Posterior vena cava (tissue), 2 donors: ENCODE measurements around the gene PARD3. TPM values are rescaled to one million over a fixed set of nuclear protein-coding genes. Genes with fewer than 3 reads are reported as not detected.

Source experiments
- DNase-seq: peaks from one replicate; pipeline ENCODE4 v3.0.0-alpha.2; 2020; ENCODE audit warnings: low spot score
- intact Hi-C, 2 donors: fragments of 100-400 bp; cut with DNase I; formaldehyde crosslinking; loops; one replicate each; pipeline versions ENCODE4 v1.14.1 to v1.14.2; 2022 to 2023
- total RNA-seq, 2 donors: library from RNA; stranded (reverse); fragmentation: NEBNext Ultra II Directional; extraction: Animal tissue kit (Norgen Biotek cat#: 25700); gene quantifications; one replicate each; pipeline ENCODE4 v1.2.1, GENCODE V29; 2021
- donor health status: DM: yes; HTN: yes; CAD: no.
- donor health status: DM: yes; HTN: yes; CAD: no.

Gene PARD3
- total RNA-seq, 2 donors from 2014 or later, result 28.8 to 30.6 TPM

DNA sequence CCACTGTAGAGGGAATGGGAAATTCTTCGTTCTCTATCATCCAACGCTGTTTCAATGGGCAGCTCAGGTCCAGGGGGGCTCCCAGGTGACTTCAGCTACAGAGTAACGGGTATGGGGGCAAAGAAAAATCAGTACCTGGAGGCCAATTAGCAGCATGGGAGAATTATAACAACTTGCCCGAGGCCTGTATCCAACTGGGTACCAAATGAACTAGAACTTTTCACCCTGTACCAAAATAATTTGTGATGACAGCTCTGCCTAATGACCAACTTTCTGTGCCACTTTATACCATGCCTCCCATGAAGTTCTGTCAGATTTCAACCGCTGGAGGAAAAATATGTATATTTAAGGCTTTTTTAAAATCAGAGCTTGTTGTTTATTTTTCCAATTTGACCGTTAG lies 467.1 kb downstream of the PARD3 start:
- intact Hi-C loops, result loop anchor here in 1 of 2 donors (1.0 kb wide), 1 partner anchor 23 kb away; no protein-coding TSS in a partner anchor
- no peak for DNase-seq

DNA sequence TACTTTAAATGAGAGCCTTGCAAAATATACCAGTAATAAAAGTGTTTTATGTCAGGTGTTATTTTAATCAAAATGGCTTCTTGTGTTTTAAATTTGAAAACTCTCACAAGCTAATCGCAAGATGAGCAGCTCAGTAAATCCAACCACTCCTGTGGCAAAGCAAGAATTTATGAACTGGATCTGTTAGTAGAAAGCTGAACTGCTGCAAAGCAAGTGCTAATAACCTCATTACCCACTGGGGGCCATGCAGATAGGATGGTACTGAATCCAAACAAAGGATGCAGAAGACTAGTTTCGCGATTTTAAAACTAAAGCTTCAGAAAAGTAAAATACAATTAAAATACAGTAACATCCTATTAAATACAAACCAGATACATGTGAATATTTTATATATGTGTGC lies 468.0 kb downstream of the PARD3 start:
- no peak for DNase-seq
- intact Hi-C loops, result no loop called here

DNA sequence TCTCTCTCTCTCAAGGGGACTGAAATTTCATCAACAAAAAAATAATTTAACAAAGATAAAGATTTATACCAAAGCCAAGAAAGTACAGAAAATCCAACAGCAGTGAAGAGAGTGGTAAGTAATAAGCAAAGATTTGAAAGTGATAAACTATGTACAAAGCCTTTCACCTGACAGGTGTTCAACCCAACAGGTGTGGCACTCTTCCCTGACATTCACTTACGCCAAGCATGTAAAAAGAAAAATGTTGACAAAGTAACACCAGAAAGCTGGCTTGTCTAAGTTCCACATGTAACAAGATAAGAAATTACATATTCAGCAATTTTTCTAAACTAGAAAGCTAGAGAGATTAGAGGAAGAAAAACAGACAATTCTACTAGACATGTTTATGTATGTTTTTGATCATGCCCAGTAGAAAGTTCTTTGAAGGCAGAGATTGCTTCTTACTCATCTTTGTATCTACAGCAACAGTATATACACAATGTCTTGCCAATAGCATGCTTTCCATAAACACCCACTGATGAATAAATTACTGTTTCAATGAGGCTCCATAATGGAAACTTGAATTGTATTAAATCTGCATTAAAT lies 468.5 kb downstream of the PARD3 start:
- intact Hi-C loops, result no loop called here
- no peak for DNase-seq

DNA sequence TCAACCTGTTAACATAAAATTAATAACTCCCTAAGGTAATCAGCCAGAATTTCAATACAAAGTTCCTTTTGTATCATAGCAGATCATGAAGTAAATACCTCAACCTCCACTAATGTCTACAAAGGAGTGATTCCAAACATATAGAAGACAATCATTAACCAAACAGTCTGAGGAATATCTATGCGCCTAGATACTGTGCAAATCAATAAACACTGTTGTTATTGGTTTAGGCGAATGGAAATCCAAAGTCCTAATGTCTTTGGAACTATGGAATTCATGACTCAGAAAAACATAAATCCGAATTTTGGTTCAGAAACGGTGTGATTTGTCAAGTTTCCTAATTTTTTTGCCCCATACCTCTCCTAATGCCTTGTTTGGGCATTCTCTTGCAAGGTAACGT lies 469.7 kb downstream of the PARD3 start:
- no peak for DNase-seq
- intact Hi-C loops, result no loop called here

DNA sequence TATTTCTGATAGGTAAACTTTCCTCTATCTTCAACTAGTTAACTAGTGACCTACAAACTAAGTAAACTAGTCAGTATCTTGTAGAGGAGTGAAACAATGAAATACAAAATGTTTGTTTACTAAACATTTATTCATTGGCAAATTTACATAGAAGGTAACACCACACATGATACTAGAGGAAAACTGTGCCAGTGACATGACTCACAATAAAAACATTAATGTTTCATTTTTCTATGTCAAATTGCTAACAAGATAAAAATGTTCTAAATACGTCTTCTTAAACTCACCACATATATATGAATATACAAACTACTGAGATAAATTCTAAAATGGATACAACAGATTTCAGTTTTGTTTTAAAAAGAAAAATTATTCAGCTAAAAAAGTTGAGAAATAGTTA lies 471.3 kb downstream of the PARD3 start:
- intact Hi-C loops, result no loop called here
- DNase-seq, result no peak

DNA sequence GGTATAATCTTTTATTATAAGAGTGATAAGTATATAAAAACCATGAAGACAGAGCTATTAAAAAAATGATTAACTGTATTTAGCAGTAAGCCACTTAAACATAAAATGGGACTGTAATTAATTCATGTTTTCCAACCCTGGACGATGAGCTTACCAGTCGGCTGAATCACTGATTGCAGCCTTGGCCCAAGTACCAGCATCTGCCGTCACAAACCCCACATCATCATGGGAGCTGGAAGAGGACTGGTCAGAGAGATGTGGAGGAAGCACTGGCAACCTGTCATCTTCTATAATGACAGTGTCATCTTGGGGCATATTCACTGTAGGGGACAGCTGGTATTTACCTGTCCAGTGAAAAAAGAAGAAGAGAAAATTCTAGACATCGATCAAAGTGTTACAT lies 473.6 kb downstream of the PARD3 start:
- no peak for DNase-seq
- intact Hi-C loops, result no loop called here

DNA sequence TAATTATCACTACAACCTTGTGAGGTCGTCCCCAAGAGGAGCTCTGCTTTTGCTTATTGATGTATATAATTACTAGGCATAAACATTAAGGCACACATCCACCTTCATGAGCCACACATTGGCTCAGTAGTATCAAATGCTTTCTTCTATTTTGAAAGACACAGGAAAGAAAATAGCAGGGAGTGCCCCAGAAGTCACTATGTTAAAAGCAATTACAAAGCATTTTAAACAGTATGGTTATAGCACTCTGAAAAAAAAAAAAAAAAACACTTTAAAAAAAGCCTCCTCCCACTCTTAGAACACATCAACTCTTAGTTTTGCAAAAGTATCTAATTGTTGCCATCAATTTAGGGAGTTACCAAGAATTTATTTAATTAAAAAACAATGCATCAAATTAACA lies 474.2 kb downstream of the PARD3 start:
- DNase-seq, result no peak
- intact Hi-C loops, result no loop called here

DNA sequence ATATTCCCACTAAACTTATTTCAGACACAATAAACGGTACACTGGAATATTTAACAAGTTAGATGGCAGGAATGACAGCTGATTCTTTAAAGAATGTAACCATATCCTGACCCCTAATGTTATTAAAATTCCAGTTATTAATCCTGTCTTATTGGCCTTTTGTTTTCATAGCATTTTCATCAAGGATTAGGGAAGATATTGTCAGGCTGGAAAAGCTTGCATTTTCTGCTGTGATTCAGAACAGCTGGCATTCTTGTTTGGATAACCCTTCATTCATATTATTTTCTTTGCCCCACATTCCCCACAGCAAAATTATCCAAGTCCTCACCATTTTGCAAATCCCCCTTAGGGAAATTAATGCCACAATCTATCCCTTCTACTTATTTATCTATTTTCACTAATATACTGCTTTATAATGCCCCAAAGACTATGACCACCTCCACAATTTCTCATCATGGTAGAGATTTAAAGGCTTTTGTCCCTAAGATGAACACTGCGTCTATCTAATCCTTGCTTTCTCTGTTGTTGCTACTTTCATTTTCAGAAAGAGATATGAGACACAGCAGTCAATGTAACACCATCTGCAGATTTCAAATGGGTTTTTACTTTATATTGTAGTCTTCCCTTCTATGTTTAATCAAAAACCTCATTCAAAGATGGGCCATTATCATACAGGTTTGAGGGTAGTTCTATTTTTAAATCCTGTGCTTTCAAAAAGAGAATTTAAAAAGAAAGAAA lies 475.1 kb downstream of the PARD3 start:
- intact Hi-C loops, result no loop called here
- no peak for DNase-seq

DNA sequence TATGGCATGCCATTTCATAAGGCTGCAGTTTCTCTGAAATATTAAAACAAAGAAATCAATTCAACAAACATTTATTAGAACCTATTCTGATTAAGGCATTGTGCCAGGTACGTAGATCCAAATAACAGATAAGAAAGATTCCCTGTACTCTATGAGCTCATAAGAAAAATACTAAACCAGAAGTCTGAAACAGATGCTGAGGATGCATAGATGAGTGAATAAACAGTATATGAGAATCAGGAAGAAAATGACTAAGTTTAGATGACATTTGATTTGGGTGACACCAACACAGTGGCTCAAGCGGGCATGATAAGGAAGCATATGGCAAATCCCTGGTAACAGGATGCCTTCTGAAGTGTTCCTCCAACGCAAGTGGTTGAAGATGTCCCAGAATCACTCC lies 477.2 kb downstream of the PARD3 start:
- intact Hi-C loops, result no loop called here
- DNase-seq, result no peak

DNA sequence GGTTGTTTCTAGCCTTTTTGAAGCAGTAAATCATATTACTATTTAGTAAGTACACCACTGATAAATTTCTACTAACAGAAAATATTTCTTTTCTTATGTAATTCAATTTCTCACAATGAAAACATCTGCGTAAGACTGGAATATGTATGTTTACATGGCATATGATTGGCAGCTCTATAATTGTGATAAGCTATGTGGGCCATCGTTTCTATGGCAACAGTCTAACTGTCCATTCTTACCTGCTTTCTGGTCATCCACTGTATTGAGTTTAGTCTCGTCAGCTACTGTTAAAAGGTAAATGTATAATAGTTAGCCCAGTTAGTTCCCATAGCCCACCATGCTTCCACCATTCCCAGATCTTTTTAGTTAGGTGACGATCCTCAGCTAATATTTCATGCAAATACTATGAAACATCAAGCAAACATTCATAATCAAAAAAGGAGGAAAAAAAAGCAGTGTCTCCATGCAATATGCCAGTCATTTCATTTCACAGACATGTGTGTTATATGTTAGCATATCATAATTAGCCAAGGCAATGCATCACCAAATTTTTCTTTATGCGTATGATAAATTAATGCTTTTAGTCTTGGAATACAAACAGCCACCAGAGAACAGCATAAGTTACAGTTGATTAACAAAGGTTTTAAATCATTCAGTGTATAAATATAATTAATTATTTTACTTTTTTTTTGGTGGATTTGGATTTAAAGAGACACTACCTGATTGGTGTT lies 479.0 kb downstream of the PARD3 start:
- intact Hi-C loops, result no loop called here
- DNase-seq, result no peak

DNA sequence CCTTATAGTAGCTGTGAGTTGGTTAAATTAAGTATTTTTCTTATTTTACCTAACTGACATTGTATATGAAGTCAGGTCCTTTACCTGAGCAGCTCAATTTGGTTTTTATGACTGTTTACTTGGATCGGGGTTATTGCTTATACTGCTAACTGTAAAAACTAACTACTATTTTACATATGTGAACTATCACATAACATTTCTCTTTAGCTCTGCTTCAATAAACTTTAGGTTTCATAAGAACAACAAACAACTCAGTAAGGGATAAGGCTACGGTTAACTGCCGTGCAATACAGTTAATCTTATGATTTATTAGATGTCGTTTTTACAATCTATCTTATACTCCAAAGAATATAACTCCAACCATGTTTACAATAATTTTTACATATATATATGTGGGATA lies 480.2 kb downstream of the PARD3 start:
- no peak for DNase-seq
- intact Hi-C loops, result no loop called here

DNA sequence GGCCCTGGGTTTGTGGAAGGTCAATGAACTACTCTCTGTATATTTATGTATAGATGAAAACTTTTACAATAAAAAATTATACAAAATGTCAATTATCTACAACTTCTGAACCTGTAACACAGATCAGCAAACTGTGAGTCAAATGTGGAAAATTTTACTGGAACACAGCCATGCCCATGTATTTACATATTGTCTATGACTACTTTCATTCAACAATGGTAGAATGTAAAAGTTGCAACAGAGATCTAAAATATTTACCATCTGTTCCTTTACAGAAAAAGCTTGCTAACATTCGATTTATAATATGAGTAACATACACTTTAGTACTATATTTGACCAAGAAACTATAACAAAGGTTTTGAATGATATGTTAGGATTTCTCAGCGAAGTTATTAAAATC lies 481.6 kb downstream of the PARD3 start:
- intact Hi-C loops, result no loop called here
- no peak for DNase-seq

DNA sequence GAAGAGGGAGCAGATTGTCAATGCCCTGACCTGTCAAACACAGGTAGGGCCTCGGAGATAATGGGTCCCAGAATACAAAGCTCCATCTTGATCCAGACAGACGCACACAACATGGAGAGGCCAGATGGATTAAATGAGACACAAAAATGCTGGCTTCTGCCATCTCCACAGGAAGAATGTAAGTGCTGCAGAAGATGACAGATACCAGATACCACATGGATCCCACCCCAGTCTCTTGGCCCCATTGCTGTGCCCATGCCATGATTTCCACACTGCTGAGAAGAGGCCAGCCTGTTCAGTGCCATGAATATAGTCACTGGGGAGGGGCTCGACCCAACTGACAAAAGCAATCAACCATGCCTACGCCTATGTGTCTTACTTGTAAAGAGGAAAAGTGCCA lies 487.9 kb downstream of the PARD3 start:
- intact Hi-C loops, result no loop called here
- DNase-seq, result no peak

DNA sequence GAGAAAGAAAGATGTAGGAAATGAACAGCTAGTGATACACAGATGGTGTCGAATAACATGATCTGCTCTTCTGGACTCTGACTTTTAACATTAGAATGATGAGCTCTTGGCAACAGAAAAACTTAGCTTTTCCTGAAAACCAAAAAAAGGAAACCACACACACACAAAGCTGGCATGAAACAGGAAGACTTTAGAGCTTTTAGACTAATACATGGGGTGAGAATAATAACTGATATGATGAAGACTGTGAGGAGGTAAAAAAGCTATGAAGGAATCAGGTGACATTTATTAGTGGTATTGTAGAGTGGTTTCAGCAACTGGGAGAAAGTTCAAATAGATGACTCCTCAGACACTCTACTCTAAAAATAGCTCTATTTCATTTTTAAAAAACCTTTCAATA lies 491.9 kb downstream of the PARD3 start:
- DNase-seq, result no peak
- intact Hi-C loops, result no loop called here

DNA sequence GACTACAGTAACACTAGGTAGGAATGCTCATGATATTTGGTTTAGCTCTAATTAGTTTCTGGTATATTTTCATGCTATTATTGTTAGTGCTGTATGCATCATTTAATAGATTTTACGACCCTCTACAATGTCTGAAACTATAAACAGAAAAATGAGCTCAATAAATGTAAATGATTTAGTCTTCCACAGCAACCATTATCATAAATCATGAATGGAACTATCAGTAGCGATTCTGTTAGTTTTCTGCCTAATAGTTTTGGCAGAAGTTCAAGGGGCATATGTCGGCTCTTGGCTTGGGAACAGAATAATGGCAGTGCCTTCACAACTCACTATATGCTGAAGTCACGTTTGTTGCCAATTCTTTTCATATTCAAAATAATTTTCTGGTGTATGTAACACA lies 494.8 kb downstream of the PARD3 start:
- intact Hi-C loops, result no loop called here
- no peak for DNase-seq

DNA sequence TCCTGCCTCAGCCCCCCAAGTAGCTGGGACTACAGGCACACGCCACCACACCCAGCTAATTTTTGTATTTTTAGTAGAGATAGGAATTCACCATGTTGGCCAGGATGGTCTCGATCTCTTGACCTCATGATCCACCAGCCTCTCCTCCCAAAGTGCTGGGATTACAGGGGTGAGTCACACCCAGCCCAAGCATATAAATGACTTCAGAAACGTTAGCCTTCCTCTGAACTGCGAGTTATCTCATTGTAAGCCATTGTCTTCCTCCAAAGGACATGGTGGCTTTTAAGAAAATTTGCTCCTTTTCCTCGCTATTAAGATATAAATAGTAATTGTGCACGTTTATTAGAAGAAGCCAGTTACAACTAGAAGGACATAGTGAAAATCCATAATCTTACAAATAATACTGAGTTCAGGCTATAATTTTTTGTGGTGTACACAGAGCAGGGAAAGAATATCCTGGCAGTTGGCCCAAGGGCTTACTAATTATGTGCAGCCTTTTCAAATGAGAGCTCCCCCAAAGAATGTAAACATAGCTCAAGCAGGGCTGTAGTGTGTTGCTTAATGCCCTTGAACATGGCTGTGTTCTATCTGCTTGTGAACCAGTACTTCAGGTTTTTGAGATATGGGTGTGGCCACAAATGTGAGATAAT lies 495.8 kb downstream of the PARD3 start:
- no peak for DNase-seq
- intact Hi-C loops, result no loop called here

DNA sequence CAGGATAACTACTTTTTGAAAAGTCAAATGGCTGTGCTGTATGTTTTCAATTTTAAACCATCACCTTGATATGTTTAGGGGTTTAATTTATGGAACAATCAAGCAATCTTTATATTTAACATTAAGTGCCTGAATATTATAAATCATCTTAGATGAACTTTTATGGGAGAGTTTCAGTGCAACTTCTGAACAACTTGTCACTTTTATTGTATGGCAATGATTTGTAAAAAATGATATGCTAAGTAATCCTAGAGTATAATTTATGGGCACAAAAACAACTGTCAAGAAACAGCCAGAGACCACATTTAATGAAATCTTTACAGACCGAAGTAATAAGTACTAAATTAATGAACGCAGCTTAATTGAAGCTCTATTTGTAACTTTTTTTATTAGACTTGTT lies 498.9 kb downstream of the PARD3 start:
- DNase-seq, result no peak
- intact Hi-C loops, result no loop called here

DNA sequence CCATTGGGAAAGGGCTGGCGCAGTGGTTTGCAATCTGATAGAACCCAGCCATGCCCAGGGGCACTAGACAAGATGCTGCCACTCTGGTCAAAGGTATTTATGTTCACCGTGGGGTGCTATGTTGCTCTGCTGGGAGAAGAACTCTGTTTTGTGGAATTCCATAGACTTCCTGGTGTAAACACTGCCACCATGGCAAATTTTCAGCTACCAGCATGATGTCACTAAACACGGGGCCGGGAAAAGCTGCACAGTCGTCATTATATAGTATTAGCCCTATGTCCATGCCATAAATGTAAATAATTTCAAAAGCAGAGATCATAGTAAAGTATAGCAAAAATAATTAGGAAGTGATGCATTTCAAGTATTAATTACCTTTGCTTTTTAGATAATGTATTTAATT lies 500.6 kb downstream of the PARD3 start:
- intact Hi-C loops, result no loop called here
- DNase-seq, result no peak

DNA sequence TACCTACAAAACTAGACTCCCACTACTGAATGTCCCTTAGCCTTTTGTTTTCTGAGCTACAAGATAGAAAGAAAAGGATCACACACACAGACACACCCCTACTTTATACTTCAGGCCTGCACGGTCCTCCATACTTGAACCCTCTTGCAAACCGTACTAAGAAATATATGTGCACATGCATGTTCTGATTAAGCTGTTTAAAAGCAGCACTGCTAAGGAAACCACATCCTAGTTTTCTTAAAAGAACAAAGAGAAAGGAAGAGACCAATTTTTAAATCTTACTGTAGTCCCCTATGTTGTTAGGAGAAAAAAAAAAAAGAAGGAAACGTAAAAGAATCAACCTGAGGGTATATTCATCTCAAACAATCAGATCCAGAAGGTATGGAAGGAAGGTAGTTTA lies 501.2 kb downstream of the PARD3 start:
- intact Hi-C loops, result no loop called here
- DNase-seq, result no peak

DNA sequence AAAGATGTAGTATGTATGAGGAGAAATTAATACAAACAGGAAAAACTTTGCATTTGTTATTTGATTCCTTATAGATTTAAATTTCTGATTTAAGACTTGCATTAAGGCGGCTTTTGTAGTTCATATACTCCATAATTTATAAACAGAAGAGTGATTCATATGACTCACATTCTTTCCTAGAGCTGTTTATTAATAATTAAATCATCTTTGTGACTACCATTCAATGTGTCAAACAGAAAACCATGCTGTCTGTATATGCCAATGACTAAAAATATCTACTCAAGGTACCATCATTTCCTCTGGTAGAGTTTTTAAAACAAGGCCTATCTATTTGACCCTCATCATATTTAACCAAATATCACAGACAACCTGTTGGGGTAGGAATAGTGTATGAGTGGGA lies 501.7 kb downstream of the PARD3 start:
- no peak for DNase-seq
- intact Hi-C loops, result no loop called here
